Trophoblast cell (in vitro differentiated cells and primary cell): ENCODE measurements around the gene IL15.
"Not testable (repeated sequence)": the region's sequence is repeated elsewhere in the genome, so short reads cannot be mapped to it uniquely, and the experiment has no call there.

Experiments used
- DNase-seq, 2 donors: peaks; one replicate each; pipeline ENCODE4 v3.0.0-alpha.2; 2016
- H2AFZ ChIP-seq: 2 replicates; pipeline ENCODE4 v1.6.1; 2013; ENCODE audit warnings: low read length, moderate library complexity, mild to moderate bottlenecking; ENCODE audit not compliant: insufficient read depth, poor library complexity
- H2AK5ac ChIP-seq: 2 replicates; pipeline ENCODE4 v1.6.1; 2013; ENCODE audit warnings: mild to moderate bottlenecking, low read length
- H2BK120ac ChIP-seq: 2 replicates; pipeline ENCODE4 v1.6.1; 2013; ENCODE audit warnings: low read length, mild to moderate bottlenecking, moderate library complexity; ENCODE audit not compliant: insufficient read depth, poor library complexity
- H2BK12ac ChIP-seq: 2 replicates; pipeline ENCODE4 v1.6.1; 2013; ENCODE audit warnings: mild to moderate bottlenecking, low read length, moderate library complexity
- H2BK5ac ChIP-seq: 2 replicates; pipeline ENCODE4 v1.6.1; 2013; ENCODE audit warnings: low read length, low read depth, moderate library complexity, mild to moderate bottlenecking; ENCODE audit not compliant: poor library complexity
- H3K14ac ChIP-seq: 2 replicates; pipeline ENCODE4 v1.6.1; 2013; ENCODE audit warnings: mild to moderate bottlenecking, low read length
- H3K18ac ChIP-seq: 2 replicates; pipeline ENCODE4 v1.6.1; 2013; ENCODE audit warnings: mild to moderate bottlenecking, low read length
- H3K23ac ChIP-seq: 2 replicates; pipeline ENCODE4 v1.6.1; 2013; ENCODE audit warnings: low read length
- H3K27ac ChIP-seq: 2 replicates; pipeline ENCODE4 v1.5.1; 2013; ENCODE audit warnings: low read depth, mild to moderate bottlenecking, inconsistent platforms, low read length, moderate library complexity
- H3K27me3 ChIP-seq: 2 replicates; pipeline ENCODE4 v1.6.1; 2013; ENCODE audit warnings: inconsistent platforms, mild to moderate bottlenecking, low read length, moderate library complexity; ENCODE audit not compliant: insufficient read depth
- H3K36me3 ChIP-seq, 2 experiments: 1 replicate in 1 of 2; 2 replicates in 1 of 2; pipeline ENCODE4 v1.6.1; 2013; ENCODE audit warnings: low read length in 2 of 2, mild to moderate bottlenecking in 2 of 2, moderate library complexity in 1 of 2; ENCODE audit not compliant: insufficient read depth in 2 of 2, control insufficient read depth in 1 of 2
- H3K4ac ChIP-seq: 2 replicates; pipeline ENCODE4 v1.6.1; 2013; ENCODE audit warnings: low read depth, mild to moderate bottlenecking, low read length, moderate library complexity
- H3K4me1 ChIP-seq, 2 experiments: 1 replicate in 1 of 2; 2 replicates in 1 of 2; pipeline ENCODE4 v1.6.1; 2013; ENCODE audit warnings: low read length in 2 of 2, mild to moderate bottlenecking in 2 of 2, moderate library complexity in 1 of 2; ENCODE audit not compliant: insufficient read depth in 2 of 2, control insufficient read depth in 1 of 2
- H3K4me2 ChIP-seq: 2 replicates; pipeline ENCODE4 v1.6.1; 2013; ENCODE audit warnings: inconsistent platforms, mild to moderate bottlenecking, low read length, moderate library complexity
- H3K4me3 ChIP-seq: 2 replicates; pipeline ENCODE4 v1.5.1; 2013; ENCODE audit warnings: mild to moderate bottlenecking, low read depth, low read length, inconsistent platforms
- H3K79me1 ChIP-seq: one replicate; pipeline ENCODE4 v1.6.1; 2013; ENCODE audit warnings: low read length
- H3K79me2 ChIP-seq: 2 replicates; pipeline ENCODE4 v1.6.1; 2013; ENCODE audit warnings: low read length, mild to moderate bottlenecking; ENCODE audit not compliant: control insufficient read depth, insufficient read depth, poor library complexity
- H3K9ac ChIP-seq: 2 replicates; pipeline ENCODE4 v1.6.1; 2013; ENCODE audit warnings: mild to moderate bottlenecking, low read length
- H3K9me3 ChIP-seq: 2 replicates; pipeline ENCODE4 v1.6.1; 2013; ENCODE audit warnings: low read depth, mild to moderate bottlenecking, control low read depth, inconsistent platforms, low read length; ENCODE audit not compliant: insufficient read depth
- H4K12ac ChIP-seq: 2 replicates; pipeline ENCODE4 v1.6.1; 2013; ENCODE audit warnings: low read depth, mild to moderate bottlenecking, low read length, moderate library complexity
- H4K8ac ChIP-seq: 2 replicates; pipeline ENCODE4 v1.6.1; 2013; ENCODE audit warnings: low read depth, mild to moderate bottlenecking, low read length, moderate library complexity
- H4K91ac ChIP-seq: one replicate; pipeline ENCODE4 v1.6.1; 2013; ENCODE audit warnings: low read depth, mild to moderate bottlenecking, low read length, moderate library complexity
- WGBS: extraction: QIAGEN DNeasy Blood & Tissue Kit; methylation state at CpG from one replicate; pipeline ENCODE4 v1.1.7; 2013; ENCODE audit warnings: missing lambda C conversion rate; ENCODE audit not compliant: insufficient read length, insufficient coverage; ENCODE audit errors: extremely low coverage; 5-methylcytosine and 5-hydroxymethylcytosine counted together

The IL15 gene

DNA sequence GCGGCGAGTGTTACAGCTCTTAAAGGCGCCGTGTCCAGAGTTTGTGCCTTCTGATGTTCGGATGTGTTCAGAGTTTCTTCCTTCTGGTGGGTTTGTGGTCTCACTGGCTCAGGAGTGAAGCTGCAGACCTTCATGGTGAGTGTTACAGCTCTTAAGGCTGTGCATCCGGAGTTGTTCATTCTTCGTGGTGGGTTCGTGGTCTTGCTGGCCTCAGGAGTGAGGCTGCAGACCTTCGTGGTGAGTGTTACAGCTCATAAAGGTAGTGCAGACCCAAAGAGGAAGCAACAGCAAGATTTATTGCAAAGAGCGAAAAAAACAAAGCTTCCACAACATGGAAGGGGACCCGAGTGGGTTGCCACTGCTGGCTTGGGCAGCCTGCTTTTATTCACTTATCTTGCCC is 31.7 kb upstream of the IL15 start:
- not testable (repeated sequence) for H3K36me3 ChIP-seq, H4K91ac ChIP-seq, H3K23ac ChIP-seq, H4K8ac ChIP-seq, H3K79me2 ChIP-seq, H2BK5ac ChIP-seq, H3K14ac ChIP-seq, H3K9me3 ChIP-seq, H3K4me3 ChIP-seq, H3K27ac ChIP-seq, H2AK5ac ChIP-seq, H3K9ac ChIP-seq, DNase-seq, H3K27me3 ChIP-seq, H3K4ac ChIP-seq, H3K79me1 ChIP-seq, H2BK120ac ChIP-seq, H3K18ac ChIP-seq, H2AFZ ChIP-seq, H3K4me2 ChIP-seq, H4K12ac ChIP-seq, H3K4me1 ChIP-seq, H2BK12ac ChIP-seq
- WGBS, result no CpG with 5 or more reads among the region's 11 CpGs

GRCh38 chr4:141605425-141605856 is 30.9 kb upstream of the IL15 start:
- Histone ChIP-seq H3K36me3 (no peaks in the 10 kb centered on the region), H2AK5ac (no peak overlapping the region), H4K91ac (no peak overlapping the region), H3K18ac (no peak overlapping the region), H3K79me2 (no peaks in the 10 kb centered on the region), H3K4me2 (no peak overlapping the region), H2BK120ac (no peak overlapping the region), H3K9ac (no peak overlapping the region), H2BK12ac (no peak overlapping the region), H4K12ac (no peak overlapping the region), H3K4ac (no peak overlapping the region), H3K4me3 (no peak overlapping the region), H3K9me3 (peaks cover 3% of the 10 kb centered on the region), H2BK5ac (no peak overlapping the region), H3K14ac (no peak overlapping the region), H3K27ac (no peak overlapping the region), H2AFZ (no peak overlapping the region), H3K23ac (no peak overlapping the region), H3K27me3 (no peaks in the 10 kb centered on the region), H4K8ac (no peak overlapping the region), H3K4me1 (no peaks in the 10 kb centered on the region), H3K79me1 (no peaks in the 10 kb centered on the region)
- no peak for DNase-seq
- WGBS, result no CpG with 5 or more reads among the region's 18 CpGs

DNA sequence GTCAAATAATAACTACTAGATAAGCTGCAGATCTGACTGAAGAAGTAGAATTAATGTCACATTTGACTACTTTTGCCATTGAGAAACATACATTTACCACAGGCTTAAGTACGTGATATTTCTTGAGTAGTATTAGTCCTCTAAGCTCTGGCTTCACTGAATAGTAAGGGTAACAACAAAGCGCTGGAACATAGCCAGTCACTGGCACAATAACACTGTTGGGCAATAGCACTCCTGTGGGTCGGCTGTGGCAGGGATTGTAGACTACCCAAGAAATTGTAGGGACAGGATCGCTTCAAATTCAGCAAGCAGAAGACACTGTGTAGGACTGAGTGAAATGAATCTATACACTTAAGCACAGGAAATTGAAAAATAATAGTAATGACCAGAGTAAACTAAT is 27.1 kb upstream of the IL15 start:
- Histone ChIP-seq H2BK5ac (no peak overlapping the region), H2AK5ac (no peak overlapping the region)
- no CpG with 5 or more reads among the region's 4 CpGs for WGBS

GRCh38 chr4:141610365-141610764 is 26.0 kb upstream of the IL15 start:
- Histone ChIP-seq H3K79me2 (no peaks in the 10 kb centered on the region), H2AK5ac (no peak overlapping the region)
- DNase-seq, result no peak

More for the DNA sequence above, 27.1 kb upstream of the IL15 start:
- Histone ChIP-seq H3K27me3 (no peaks in the 10 kb centered on the region), H3K4ac (no peak overlapping the region), H3K79me1 (no peaks in the 10 kb centered on the region), H2BK120ac (no peak overlapping the region), H3K4me1 (no peaks in the 10 kb centered on the region), H3K9me3 (peaks cover 3% of the 10 kb centered on the region), H3K9ac (no peak overlapping the region), H2AFZ (no peak overlapping the region), H4K8ac (no peak overlapping the region), H2BK12ac (no peak overlapping the region), H3K79me2 (no peaks in the 10 kb centered on the region), H3K23ac (no peak overlapping the region), H4K91ac (no peak overlapping the region), H3K18ac (no peak overlapping the region), H3K14ac (no peak overlapping the region), H3K4me3 (no peak overlapping the region), H3K36me3 (no peaks in the 10 kb centered on the region), H4K12ac (no peak overlapping the region), H3K4me2 (no peak overlapping the region), H3K27ac (no peak overlapping the region)
- DNase-seq, result no peak

More at GRCh38 chr4:141610365-141610764, 26.0 kb upstream of the IL15 start:
- no peak overlapping the region for H2BK12ac ChIP-seq
- H4K12ac ChIP-seq, result no peak overlapping the region
- H2AFZ ChIP-seq, result no peak overlapping the region
- H3K27me3 ChIP-seq, result no peaks in the 10 kb centered on the region
- H3K79me1 ChIP-seq, result no peaks in the 10 kb centered on the region
- H4K91ac ChIP-seq, result no peak overlapping the region
- no peaks in the 10 kb centered on the region for H3K4me1 ChIP-seq
- H3K14ac ChIP-seq, result no peak overlapping the region
- H3K9ac ChIP-seq, result no peak overlapping the region
- no peak overlapping the region for H4K8ac ChIP-seq
- no peak overlapping the region for H3K23ac ChIP-seq
- peaks cover 3% of the 10 kb centered on the region for H3K9me3 ChIP-seq
- no peak overlapping the region for H3K4me3 ChIP-seq
- no peak overlapping the region for H3K4ac ChIP-seq
- no peaks in the 10 kb centered on the region for H3K36me3 ChIP-seq
- no peak overlapping the region for H3K18ac ChIP-seq
- no peak overlapping the region for H3K27ac ChIP-seq
- no peak overlapping the region for H2BK120ac ChIP-seq
- no peak overlapping the region for H3K4me2 ChIP-seq
- no peak overlapping the region for H2BK5ac ChIP-seq
